DOHH2 (cell line): ENCODE results near the gene CLPTM1L.
"Not testable (repeated sequence)": the region's sequence is repeated elsewhere in the genome, so short reads cannot be mapped to it uniquely, and the experiment has no call there.

Experiments used
- H3F3A ChIP-seq: fragments of 200-600 bp; sonication (generic), shearing (Covaris generic); 2 replicates; pipeline ENCODE4 v1.6.0; 2016; ENCODE audit warnings: antibody characterized with exemption, mild to moderate bottlenecking; ENCODE audit not compliant: control insufficient read depth, insufficient read depth
- H3K27ac ChIP-seq: fragments of 200-600 bp; sonication (generic); 2 replicates; pipeline ENCODE4 v1.5.1; 2014; ENCODE audit warnings: low read depth, mild to moderate bottlenecking, low read length, moderate library complexity
- H3K27me3 ChIP-seq: fragments of 200-600 bp; sonication (generic); 2 replicates; pipeline ENCODE4 v1.6.1; 2014; ENCODE audit warnings: mild to moderate bottlenecking, low read length, mixed read lengths; ENCODE audit not compliant: control insufficient read depth
- H3K36me3 ChIP-seq: fragments of 200-600 bp; sonication (generic); 2 replicates; pipeline ENCODE4 v1.6.1; 2014; ENCODE audit warnings: mild to moderate bottlenecking, low read length, moderate library complexity, mixed read lengths; ENCODE audit not compliant: control insufficient read depth
- H3K4me1 ChIP-seq: fragments of 200-600 bp; sonication (generic); 2 replicates; pipeline ENCODE4 v1.6.1; 2014; ENCODE audit warnings: mild to moderate bottlenecking, low read length, mixed read lengths; ENCODE audit not compliant: control insufficient read depth
- H3K4me2 ChIP-seq: fragments of 200-600 bp; sonication (generic); 2 replicates; pipeline ENCODE4 v1.6.0; 2014; ENCODE audit warnings: mild to moderate bottlenecking, low read length, moderate library complexity
- H3K4me3 ChIP-seq: fragments of 200-600 bp; sonication (generic); 2 replicates; pipeline ENCODE4 v1.5.1; 2014; ENCODE audit warnings: mild to moderate bottlenecking, low read length, mixed read lengths
- H3K79me2 ChIP-seq: fragments of 200-600 bp; sonication (generic); 2 replicates; pipeline ENCODE4 v1.6.1; 2014; ENCODE audit warnings: mild to moderate bottlenecking, low read length, mixed read lengths; ENCODE audit not compliant: control insufficient read depth
- H3K9me2 ChIP-seq: fragments of 200-600 bp; sonication (generic); replicated peaks from 2 replicates; pipeline ENCODE4 v1.6.1; 2014; ENCODE audit warnings: mild to moderate bottlenecking, low read length, mixed read lengths; ENCODE audit not compliant: control insufficient read depth
- H3K9me3 ChIP-seq: fragments of 200-600 bp; sonication (generic); 2 replicates; pipeline ENCODE4 v1.6.1; 2014; ENCODE audit warnings: antibody characterized with exemption, low read length, mixed read lengths; ENCODE audit not compliant: control insufficient read depth, insufficient read depth
- H4K20me1 ChIP-seq: fragments of 200-600 bp; sonication (generic); 2 replicates; pipeline ENCODE4 v1.6.0; 2014; ENCODE audit warnings: low read depth, mild to moderate bottlenecking, antibody characterized with exemption, low read length, moderate library complexity; ENCODE audit not compliant: control insufficient read depth, insufficient read depth
- CTCF ChIP-seq: fragments of 200-600 bp; sonication (generic); IDR thresholded peaks from one replicate; pipeline ENCODE4 v1.5.1; 2014; ENCODE audit warnings: antibody characterized with exemption, mild to moderate bottlenecking, low read depth, low read length; ENCODE audit not compliant: poor library complexity, severe bottlenecking
- EZH2phosphoT487 ChIP-seq: fragments of 200-600 bp; sonication (generic); IDR thresholded peaks from 2 replicates; pipeline ENCODE4 v1.6.1; 2017; ENCODE audit warnings: borderline replicate concordance, mild to moderate bottlenecking, antibody characterized with exemption, low read length, moderate library complexity, mixed read lengths

The CLPTM1L gene

GRCh38 chr5:1285883-1286291, 59.0 kb downstream of the CLPTM1L start:
- Histone ChIP-seq H3K79me2 (peaks cover 87% of the 10 kb centered on the region), H3K36me3 (peaks cover 50% of the 10 kb centered on the region), H3K4me3 (no peak overlapping the region), H3K27me3 (no peaks in the 10 kb centered on the region), H3K4me1 (no peaks in the 10 kb centered on the region), H3K4me2 (no peak overlapping the region), H3K9me2 (no peaks in the 10 kb centered on the region), H3K27ac (no peak overlapping the region), H3K9me3 (no peaks in the 10 kb centered on the region), H3F3A (peaks cover 5% of the 10 kb centered on the region; the same call in 1 of the 2 replicates), H4K20me1 (no peaks in the 10 kb centered on the region)
- TF ChIP-seq CTCF (no peak), EZH2phosphoT487 (no peak)

- H4K20me1 ChIP-seq, result no peaks in the 10 kb centered on the region
Measured at GRCh38 chr5:1285141-1285540, 59.8 kb downstream of the CLPTM1L start.

DNA sequence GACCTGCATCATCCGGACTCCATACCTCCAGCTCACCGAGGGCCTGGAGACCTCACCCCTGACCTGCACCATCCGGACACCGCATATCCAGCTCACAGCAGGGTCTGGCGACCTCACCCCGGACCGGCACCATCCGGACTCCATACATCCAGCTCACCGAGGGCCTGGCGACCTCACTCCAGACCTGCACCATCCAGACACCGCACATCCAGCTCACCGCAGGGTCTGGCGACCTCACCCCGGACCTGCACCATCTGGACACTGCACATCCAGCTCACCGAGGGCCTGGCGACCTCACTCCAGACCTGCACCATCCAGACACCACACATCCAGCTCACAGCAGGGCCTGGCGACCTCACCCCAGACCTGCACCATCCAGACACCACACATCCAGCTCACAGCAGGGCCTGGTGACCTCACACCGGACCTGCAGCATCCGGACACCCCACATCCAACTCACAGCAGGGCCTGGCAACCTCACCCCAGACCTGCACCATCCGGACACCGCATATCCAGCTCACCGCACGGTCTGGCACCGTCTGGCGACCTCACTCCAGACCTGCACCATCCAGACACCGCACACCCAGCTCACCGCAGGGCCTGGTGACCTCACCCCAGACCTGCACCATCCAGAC, 60.4 kb downstream of the CLPTM1L start:
- H3K4me1 ChIP-seq, H3K4me3 ChIP-seq, H3F3A ChIP-seq, H3K9me2 ChIP-seq, H4K20me1 ChIP-seq, H3K4me2 ChIP-seq, H3K27me3 ChIP-seq, H3K9me3 ChIP-seq, H3K27ac ChIP-seq: not testable (repeated sequence)
- Histone ChIP-seq H3K79me2 (peaks cover 89% of the 10 kb centered on the region), H3K36me3 (peaks cover 64% of the 10 kb centered on the region)

More at GRCh38 chr5:1285141-1285540, 59.8 kb downstream of the CLPTM1L start:
- no peaks in the 10 kb centered on the region for H3K4me1 ChIP-seq
- no peak for TF ChIP-seq CTCF
- TF ChIP-seq EZH2phosphoT487, result no peak
- no peak overlapping the region for H3K4me2 ChIP-seq
- H3K79me2 ChIP-seq, result peaks cover 91% of the 10 kb centered on the region
- H3F3A ChIP-seq, result peaks cover 5% of the 10 kb centered on the region; the same call in 1 of the 2 replicates
- no peaks in the 10 kb centered on the region for H3K9me3 ChIP-seq
- no peaks in the 10 kb centered on the region for H3K9me2 ChIP-seq
- no peak overlapping the region for H3K27ac ChIP-seq
- H3K27me3 ChIP-seq, result no peaks in the 10 kb centered on the region
- no peak overlapping the region for H3K4me3 ChIP-seq
- H3K36me3 ChIP-seq, result peaks cover 57% of the 10 kb centered on the region

DNA sequence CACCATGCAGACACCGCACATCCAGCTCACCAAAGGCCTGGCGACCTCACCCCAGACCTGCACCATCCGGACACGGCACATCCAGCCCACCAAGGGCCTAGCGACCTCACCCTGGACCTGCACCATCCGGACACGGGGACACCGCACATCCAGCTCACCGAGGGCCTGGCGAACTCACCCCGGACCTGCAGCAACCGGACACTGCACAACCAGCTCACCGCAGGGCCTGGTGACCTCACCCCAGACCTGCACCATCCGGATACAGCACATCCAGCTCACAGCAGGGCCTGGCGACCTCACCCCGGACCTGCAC, 61.2 kb downstream of the CLPTM1L start:
- H3F3A ChIP-seq, H3K27me3 ChIP-seq, H3K4me2 ChIP-seq, H3K4me1 ChIP-seq, H3K9me2 ChIP-seq, H4K20me1 ChIP-seq, H3K27ac ChIP-seq, H3K9me3 ChIP-seq, H3K4me3 ChIP-seq: not testable (repeated sequence)
- Histone ChIP-seq H3K36me3 (peaks cover 68% of the 10 kb centered on the region), H3K79me2 (peaks cover 90% of the 10 kb centered on the region)

DNA sequence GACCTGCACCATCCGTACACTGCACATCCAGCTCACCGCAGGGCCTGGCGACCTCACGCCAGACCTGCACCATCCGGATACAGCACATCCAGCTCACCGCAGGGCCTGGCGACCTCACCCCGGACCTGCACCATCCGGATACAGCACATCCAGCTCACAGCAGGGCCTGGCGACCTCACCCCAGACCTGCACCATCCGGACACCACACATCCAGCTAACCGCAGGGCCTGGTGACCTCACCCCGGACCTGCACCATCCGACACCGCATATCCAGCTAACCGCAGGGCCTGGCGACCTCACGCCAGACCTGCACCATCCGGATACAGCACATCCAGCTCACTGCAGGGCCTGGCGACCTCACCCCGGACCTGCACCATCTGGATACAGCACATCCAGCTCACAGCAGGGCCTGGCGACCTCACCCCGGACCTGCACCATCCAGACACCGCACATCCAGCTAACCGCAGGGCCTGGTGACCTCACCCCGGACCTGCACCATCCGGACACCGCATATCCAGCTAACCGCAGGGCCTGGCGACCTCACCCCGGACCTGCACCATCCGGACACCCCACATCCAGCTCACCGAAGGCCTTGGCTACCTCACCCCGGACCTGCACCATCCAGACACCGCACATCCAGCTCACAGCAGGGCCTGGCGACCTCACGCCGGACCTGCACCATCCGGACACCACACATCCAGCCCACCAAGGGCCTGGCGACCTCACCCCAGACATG, 61.7 kb downstream of the CLPTM1L start:
- H3K4me3 ChIP-seq, H3K4me1 ChIP-seq, H3K27ac ChIP-seq, H4K20me1 ChIP-seq, H3K27me3 ChIP-seq, H3K4me2 ChIP-seq, H3K9me2 ChIP-seq, H3F3A ChIP-seq, H3K9me3 ChIP-seq: not testable (repeated sequence)
- Histone ChIP-seq H3K36me3 (peaks cover 68% of the 10 kb centered on the region), H3K79me2 (peaks cover 89% of the 10 kb centered on the region)
